ENCODE measurements around the gene UGT1A5. TPM values are rescaled to one million over a fixed set of nuclear protein-coding genes. Genes with fewer than 3 reads are reported as not detected.

Gene UGT1A5
- total RNA-seq, 1 donor from 2014 or later = not detected

DNA sequence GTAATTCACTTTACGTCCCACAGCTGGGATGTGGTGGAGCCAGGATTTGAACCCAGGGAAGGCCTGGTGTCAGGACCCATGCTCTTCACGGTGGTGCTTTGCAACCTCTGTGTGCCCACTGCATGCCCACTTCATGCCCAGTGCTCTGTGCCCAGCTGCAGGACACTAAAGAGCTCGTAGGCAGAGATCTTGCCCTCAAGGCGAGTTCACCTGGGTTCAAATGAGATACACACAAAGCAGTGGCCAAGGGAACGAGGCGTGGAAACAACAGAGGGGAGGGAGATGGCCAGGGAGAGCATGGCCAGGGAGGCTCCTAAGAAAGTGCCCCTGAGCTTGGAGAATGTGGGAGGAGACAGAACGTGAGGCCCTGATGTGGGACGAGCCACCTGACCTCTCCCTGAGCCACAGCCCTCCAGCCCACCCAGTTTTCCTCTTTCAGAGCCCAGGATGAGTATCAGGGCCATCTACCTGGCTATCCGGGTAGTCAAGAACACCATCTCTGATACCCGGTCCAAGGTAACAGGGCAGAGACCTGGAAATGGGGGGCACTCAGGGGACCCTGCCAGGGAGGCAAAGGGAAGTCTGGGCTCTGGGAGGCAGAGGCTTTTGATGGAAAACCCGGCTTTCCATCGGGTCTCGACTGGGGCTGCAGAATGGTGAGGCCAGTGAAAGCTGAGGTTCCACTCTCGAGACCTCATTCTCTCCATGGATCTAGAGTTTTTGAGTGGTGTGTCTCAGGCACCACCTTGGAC lies 85.8 kb downstream of the UGT1A5 start:
- Histone ChIP-seq H3K27ac (replicated peaks) (no peak overlapping the region), H3K27me3 (ENCODE audit: low read depth) (peaks cover 32% of the 10 kb centered on the region), H3K36me3 (no peaks in the 10 kb centered on the region), H3K4me1 (no peaks in the 10 kb centered on the region), H3K9me3 (replicated peaks) (no peaks in the 10 kb centered on the region), H3K4me3 (no peak overlapping the region)
- intact Hi-C loops (cut with micrococcal nuclease) = no loop called here
- TF ChIP-seq, protein P1, sequence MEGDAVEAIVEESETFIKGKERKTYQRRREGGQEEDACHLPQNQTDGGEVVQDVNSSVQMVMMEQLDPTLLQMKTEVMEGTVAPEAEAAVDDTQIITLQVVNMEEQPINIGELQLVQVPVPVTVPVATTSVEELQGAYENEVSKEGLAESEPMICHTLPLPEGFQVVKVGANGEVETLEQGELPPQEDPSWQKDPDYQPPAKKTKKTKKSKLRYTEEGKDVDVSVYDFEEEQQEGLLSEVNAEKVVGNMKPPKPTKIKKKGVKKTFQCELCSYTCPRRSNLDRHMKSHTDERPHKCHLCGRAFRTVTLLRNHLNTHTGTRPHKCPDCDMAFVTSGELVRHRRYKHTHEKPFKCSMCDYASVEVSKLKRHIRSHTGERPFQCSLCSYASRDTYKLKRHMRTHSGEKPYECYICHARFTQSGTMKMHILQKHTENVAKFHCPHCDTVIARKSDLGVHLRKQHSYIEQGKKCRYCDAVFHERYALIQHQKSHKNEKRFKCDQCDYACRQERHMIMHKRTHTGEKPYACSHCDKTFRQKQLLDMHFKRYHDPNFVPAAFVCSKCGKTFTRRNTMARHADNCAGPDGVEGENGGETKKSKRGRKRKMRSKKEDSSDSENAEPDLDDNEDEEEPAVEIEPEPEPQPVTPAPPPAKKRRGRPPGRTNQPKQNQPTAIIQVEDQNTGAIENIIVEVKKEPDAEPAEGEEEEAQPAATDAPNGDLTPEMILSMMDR (IDR thresholded peaks at IDR 0.05; ENCODE audit: borderline replicate concordance) = no peak
- DNase-seq = no peak

DNA sequence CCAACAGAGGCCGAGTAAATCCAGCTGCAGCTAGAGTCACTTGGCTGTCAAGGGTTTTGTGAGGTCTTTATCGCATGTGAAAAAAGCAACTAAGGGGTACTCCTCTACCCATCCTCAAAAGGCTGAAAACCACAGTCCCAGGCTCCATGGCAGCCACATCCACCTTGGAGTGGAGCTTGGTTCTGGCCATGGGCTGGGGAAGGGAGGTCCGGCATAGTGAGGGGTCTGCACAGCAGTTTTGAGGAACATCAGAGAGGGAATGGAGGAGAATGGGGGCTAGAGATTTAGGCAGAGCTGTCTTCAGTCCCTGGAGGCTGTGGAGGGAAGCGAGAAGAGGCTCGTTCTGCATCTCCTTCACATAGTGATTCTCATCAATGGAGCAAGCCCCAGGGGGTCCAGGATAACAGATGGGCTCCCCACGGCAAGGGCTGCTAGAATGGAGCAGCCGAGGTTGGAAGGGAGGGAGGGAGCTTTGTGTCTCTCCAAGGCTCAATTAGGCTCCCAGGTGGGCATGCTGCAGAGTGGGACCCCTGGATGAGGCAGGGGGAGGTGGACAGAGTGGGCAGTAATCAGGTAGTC lies 86.5 kb downstream of the UGT1A5 start:
- Histone ChIP-seq H3K9me3 (replicated peaks) (no peaks in the 10 kb centered on the region), H3K4me3 (no peak overlapping the region), H3K27ac (replicated peaks) (no peak overlapping the region), H3K4me1 (no peaks in the 10 kb centered on the region), H3K36me3 (no peaks in the 10 kb centered on the region), H3K27me3 (ENCODE audit: low read depth) (peaks cover 35% of the 10 kb centered on the region)
- no peak for DNase-seq
- TF ChIP-seq, protein P1 (IDR thresholded peaks at IDR 0.05; ENCODE audit: borderline replicate concordance) = no peak
- intact Hi-C loops (cut with micrococcal nuclease) = no loop called here

DNA sequence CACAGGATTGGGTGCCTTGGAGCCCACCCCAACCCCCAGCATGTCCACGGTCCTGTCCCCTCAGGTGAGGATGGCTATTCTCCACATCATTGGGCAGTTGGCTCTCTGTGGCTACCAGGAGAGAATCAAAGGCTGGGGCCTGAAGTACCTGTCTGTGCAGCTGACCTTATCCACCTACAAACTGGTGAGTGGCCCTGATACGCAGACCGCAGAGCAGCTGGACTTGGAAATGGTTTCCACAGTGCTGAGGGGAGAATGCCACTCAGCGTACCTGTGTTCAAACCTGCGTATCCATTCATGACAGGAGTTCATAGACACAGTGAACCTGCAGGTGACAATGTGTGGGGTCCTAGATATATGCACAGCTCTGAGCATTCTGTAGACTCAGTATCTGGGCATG lies 87.0 kb downstream of the UGT1A5 start:
- TF ChIP-seq, protein P1 (IDR thresholded peaks at IDR 0.05; ENCODE audit: borderline replicate concordance) = no peak
- Histone ChIP-seq H3K9me3 (replicated peaks) (no peaks in the 10 kb centered on the region), H3K4me3 (no peak overlapping the region), H3K27me3 (ENCODE audit: low read depth) (peaks cover 35% of the 10 kb centered on the region), H3K36me3 (no peaks in the 10 kb centered on the region), H3K4me1 (no peaks in the 10 kb centered on the region), H3K27ac (replicated peaks) (no peak overlapping the region)
- DNase-seq = no peak
- intact Hi-C loops (cut with micrococcal nuclease) = no loop called here

DNA sequence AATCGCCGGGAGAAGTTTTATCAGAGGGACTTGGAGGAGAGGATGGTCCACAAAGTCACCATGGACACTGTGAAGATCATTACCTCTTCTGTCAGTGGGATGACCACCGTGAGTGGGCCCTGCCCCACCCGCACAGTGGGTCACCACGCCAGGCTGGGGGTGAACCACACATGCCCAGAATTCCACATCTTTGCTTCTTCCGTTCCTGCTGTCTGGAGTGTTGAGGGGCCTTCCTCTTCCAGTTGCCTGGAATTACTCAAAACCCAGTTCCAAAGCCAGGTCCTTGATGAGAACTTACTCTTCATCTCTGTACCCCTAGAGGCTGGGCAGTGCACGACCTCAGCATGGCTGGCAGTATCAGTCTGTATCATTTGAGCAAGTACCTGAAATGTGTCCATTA lies 87.5 kb downstream of the UGT1A5 start:
- no peak overlapping the region for H3K4me3 ChIP-seq
- H3K9me3 ChIP-seq (replicated peaks) = no peaks in the 10 kb centered on the region
- H3K27ac ChIP-seq (replicated peaks) = no peak overlapping the region
- intact Hi-C loops (cut with micrococcal nuclease) = no loop called here
- peaks cover 38% of the 10 kb centered on the region for H3K27me3 ChIP-seq (ENCODE audit: low read depth)
- TF ChIP-seq, protein P1 (IDR thresholded peaks at IDR 0.05; ENCODE audit: borderline replicate concordance) = no peak
- no peaks in the 10 kb centered on the region for H3K4me1 ChIP-seq
- no peak for DNase-seq
- H3K36me3 ChIP-seq = no peaks in the 10 kb centered on the region

DNA sequence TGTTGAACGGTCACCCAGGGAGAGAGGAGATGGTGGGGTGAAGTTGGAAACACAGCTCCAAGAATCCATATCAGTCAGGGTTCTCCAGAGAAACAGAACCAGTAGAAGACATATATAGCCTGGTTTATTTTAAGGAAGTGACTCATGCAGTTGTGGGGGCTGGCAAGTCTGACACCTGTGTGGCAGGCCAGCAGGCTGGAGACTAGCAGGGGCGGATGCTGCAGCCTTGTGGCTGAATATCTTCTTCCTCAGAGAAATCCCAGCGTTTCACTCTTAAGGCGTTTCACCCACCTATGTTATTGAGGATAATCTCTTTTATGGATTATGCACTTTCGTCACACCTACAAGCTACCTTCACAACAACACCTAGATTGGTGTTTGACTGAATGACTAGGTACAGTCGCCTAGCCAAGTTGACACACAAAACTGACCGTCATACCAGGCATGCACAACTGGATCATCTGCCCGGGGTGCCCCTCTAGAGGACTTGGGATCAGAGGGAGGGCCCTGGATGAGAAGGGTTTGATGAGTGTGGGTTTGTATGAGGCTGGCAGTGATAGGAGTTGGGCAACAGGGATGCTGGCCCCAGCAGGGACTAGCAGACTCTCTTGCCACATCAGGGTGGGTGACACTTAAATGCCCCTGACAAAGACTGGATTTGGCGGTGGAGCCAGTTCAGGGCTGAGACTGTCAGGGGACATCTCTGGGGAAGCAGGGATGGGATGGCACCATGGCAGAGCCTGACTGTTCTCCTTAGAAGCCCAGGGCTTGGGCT lies 88.8 kb downstream of the UGT1A5 start:
- Histone ChIP-seq H3K9me3 (replicated peaks) (no peaks in the 10 kb centered on the region), H3K27ac (replicated peaks) (no peak overlapping the region), H3K4me1 (no peaks in the 10 kb centered on the region), H3K4me3 (no peak overlapping the region), H3K36me3 (no peaks in the 10 kb centered on the region), H3K27me3 (ENCODE audit: low read depth) (peaks cover 38% of the 10 kb centered on the region)
- intact Hi-C loops (cut with micrococcal nuclease) = no loop called here
- no peak for DNase-seq
- TF ChIP-seq, protein P1 (IDR thresholded peaks at IDR 0.05; ENCODE audit: borderline replicate concordance) = no peak
